NCI-H2227 (cell line): Measurements from ENCODE around the gene PCNX1.
"Not testable (repeated sequence)": the region's sequence is repeated elsewhere in the genome, so short reads cannot be mapped to it uniquely, and the experiment has no call there.

Experiments
- DNase-seq: peaks from one replicate; lab custom pipeline; 2025; ENCODE audit not compliant: unreplicated experiment; lab: John Stamatoyannopoulos, UW

PCNX1 gene

GRCh38 chr14:71141701-71142374, 234.6 kb downstream of the PCNX1 start:
- DNase-seq = no peak

DNA sequence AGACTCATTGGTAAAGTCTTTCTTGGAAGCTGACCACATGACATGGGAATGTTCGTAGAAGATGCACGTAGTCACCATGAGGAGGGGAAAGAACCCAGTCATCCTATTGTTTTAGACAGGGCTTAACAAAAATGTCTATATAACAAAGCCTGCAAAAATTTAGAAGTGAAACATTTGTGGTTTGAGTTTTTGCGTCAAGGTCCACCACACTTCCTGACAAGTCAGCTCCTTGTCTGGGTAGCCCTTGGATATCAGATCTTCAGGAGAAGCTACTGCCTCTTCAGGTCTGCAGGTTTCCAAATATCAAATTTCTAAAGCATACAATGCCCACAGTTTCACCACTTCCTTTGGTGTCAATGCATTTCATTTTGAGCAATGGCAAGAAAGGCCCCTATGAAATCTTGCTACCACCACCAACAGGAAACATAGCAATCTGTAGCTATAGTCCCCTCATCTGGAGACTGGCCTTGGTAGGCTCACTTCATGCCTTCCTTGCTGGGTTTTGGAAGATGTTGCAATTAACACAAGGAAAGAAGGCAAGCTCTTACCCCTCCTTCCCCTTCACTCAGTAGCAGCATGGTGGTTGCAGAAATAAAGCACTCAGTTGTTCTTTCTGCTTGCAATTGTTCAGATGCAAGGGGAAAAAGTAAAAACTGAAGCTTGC, 235.2 kb downstream of the PCNX1 start:
- no peak for DNase-seq

GRCh38 chr14:71143381-71144290, 236.4 kb downstream of the PCNX1 start:
- no peak for DNase-seq

DNA sequence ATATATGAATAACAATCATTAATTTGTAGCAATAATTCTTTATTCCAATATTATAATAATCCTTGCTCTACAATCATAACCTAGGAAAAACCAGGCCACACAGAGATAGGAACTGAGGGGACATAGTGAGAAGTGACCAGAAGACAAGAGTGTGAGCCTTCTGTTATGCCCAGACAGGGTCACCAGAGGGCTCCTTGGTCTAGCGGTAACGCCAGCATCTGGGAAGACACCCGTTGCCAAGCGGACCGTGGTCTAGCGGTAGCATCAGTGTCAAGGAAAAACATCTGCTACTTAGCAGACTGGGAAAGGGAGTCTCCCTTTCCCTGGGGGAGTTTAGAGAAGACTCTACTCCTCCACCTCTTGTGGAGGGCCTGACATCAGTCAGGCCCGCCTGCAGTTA, 240.1 kb downstream of the PCNX1 start:
- DNase-seq = not testable (repeated sequence)

DNA sequence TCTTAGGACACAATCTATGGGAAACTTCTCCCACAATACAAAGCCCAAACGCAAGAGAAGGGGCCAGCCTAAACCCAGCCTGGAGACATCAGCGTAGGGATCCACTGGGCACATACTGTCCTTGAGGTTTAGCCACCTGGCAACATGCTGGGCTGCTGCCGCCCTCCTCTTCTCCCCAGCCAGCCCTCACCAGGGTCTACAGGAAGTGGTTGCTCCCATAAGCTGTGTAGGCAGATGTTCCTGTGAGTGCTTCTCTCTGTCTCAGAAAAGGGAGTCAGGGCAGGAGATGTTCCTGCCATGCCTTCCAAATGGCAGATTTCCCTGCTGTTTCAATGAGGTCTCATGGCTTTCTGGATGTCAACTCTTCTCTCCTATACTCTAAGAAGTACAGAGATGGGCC, 241.4 kb downstream of the PCNX1 start:
- DNase-seq = no peak

GRCh38 chr14:71150737-71151136, 243.5 kb downstream of the PCNX1 start:
- no peak for DNase-seq

DNA sequence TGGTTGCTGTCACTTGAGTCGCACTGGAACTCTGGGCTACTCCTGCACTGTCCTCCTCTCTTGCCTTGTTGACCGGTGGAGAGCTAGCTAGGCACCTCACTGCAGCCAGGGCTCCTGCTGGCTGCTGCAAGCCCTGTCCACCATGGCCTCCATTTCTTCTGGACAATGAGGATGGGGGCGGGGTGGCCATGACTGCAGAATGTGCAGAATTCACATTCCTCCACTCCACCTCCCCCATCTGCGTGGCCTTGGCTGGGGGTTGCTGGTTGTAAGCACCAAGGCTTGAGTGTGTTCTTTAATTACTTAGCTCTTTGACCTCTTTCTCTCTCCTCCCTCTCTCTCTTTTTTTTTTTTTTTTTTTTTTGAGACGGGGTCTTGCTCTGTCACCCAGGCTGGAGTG, 248.5 kb downstream of the PCNX1 start:
- no peak for DNase-seq

GRCh38 chr14:71163050-71163841, 256.0 kb downstream of the PCNX1 start:
- DNase-seq = no peak

- no peak for DNase-seq
Measured at GRCh38 chr14:71163842-71164629, 256.8 kb downstream of the PCNX1 start.
